Tibial artery (tissue), 4 donors: Measurements from ENCODE around the gene TINAGL1.
"Not testable (repeated sequence)": the region's sequence is repeated elsewhere in the genome, so short reads cannot be mapped to it uniquely, and the experiment has no call there.

Experiments
- DNase-seq, 2 donors: peaks; one replicate each; pipeline ENCODE4 v3.0.0-alpha.2; 2019
- H3K27ac ChIP-seq, 2 donors: fragments of 200-600 bp; sonication (generic) in 1 of 2; 1 replicate in 1 of 2; 2 replicates in 1 of 2; pipeline ENCODE4 v1.5.1; 2018 to 2019; ENCODE audit warnings: mild to moderate bottlenecking in 1 of 2
- H3K27me3 ChIP-seq, 2 donors: fragments of 200-600 bp; sonication (generic) in 1 of 2; one replicate each; pipeline versions ENCODE4 v1.5.1 to v1.6.0; 2016 to 2019
- H3K36me3 ChIP-seq, 3 donors: fragments of 200-600 bp; sonication (generic) in 2 of 3; one replicate each; pipeline ENCODE4 v1.5.1; 2016 to 2019; ENCODE audit warnings: mild to moderate bottlenecking in 2 of 3
- H3K4me1 ChIP-seq, 4 donors: fragments of 200-600 bp; sonication (generic) in 2 of 4; 1 replicate in 3 of 4; 2 replicates in 1 of 4; pipeline ENCODE4 v1.5.1; 2016 to 2019
- H3K4me3 ChIP-seq, 2 donors: fragments of 200-600 bp; sonication (generic) in 1 of 2; 1 replicate in 1 of 2; 2 replicates in 1 of 2; pipeline ENCODE4 v1.5.1; 2018 to 2019; ENCODE audit warnings: mild to moderate bottlenecking in 2 of 2
- H3K9me3 ChIP-seq, 3 donors: fragments of 200-600 bp; sonication (generic) in 1 of 3; one replicate each; pipeline ENCODE4 v1.5.1; 2016 to 2019
- intact Hi-C: fragments of 100-400 bp; cut with DNase I; formaldehyde crosslinking; loops from one replicate; pipeline ENCODE4 v1.15.0; 2023; ENCODE audit warnings: low total_unique reads
- TF ChIP-seq, protein P1 (sequence below), 2 experiments: fragments of 200-600 bp in 1 of 2; fragments of 450-650 bp in 1 of 2; IDR thresholded peaks; one replicate each; pipeline ENCODE4 v1.5.1; 2017 to 2019; ENCODE audit warnings: antibody characterized with exemption in 2 of 2, mild to moderate bottlenecking in 1 of 2, moderate library complexity in 1 of 2

Gene TINAGL1

DNA sequence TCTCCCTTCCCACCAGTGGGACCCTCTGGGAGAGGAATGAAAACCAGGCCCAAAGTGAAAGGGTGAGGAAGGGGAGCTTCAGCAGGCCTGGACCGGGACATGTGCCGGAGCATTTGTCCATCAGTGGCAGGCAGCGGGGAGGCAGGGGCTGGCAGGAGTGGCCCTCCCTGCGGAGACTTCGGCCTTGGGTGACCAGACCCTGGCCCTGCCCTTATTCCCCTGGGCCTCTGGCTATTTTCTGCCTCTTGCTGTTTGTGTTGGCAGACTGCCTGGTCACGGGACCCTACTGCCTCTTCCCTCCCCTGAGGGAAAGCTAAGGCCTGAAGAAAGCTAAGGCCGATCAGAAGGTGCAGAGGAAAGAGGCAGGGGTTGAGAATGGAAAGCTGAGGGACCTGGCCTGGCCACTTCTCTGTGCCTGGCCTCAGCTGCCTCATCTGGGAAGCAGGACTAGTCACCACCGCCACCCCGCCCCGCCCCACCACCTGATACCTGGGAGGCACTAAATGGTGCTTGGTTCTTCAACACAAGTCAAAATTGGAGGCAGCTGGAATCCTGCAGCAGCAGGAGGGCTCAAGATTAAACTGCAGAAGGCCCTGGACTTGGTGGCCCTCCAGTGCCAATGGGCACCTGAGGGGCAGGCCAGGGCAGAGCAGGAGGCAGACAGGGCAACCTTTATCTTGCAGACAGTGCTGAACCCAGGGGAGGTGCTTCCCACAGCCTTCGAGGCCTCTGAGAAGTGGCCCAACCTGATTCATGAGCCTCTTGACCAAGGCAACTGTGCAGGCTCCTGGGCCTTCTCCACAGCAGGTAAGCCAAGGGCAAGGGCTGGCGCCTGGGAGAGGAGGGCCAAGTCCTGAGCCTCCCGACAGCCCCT, 7.9 kb downstream of the TINAGL1 start:
- peak overlapping the region; percentile 27 to 34 for H3K4me3 ChIP-seq
- DNase-seq: peak; percentile 87 to 98
- H3K36me3 ChIP-seq: peaks cover 34 to 50% (median 45%) of the 10 kb centered on the region in 3 donors

DNA sequence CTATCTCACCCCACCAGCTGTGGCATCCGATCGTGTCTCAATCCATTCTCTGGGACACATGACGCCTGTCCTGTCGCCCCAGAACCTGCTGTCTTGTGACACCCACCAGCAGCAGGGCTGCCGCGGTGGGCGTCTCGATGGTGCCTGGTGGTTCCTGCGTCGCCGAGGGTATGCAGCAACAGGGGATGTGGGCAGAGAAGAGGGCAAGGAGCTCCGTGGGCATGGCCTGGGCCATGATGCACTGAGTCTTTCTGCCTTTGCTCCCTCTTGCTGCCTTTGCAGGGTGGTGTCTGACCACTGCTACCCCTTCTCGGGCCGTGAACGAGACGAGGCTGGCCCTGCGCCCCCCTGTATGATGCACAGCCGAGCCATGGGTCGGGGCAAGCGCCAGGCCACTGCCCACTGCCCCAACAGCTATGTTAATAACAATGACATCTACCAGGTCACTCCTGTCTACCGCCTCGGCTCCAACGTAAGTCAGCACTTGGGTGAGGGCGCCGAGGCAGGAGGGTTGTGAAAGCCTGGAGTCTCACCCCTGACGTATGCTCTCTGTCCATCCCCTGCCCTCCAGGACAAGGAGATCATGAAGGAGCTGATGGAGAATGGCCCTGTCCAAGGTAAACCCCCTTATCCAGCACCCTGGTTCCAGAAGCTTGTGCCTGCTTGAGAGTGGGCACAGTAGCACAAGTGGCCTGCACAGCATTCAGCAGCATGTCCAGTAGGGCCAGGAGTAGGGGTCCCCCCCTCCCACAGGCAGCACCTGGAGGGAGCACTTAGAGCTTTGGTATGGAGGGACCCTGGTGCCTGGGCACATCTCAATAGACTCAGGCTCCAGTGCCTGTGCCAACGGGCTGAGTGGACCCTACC, 8.8 kb downstream of the TINAGL1 start:
- intact Hi-C loops: no loop called here
- TF ChIP-seq, protein P1, sequence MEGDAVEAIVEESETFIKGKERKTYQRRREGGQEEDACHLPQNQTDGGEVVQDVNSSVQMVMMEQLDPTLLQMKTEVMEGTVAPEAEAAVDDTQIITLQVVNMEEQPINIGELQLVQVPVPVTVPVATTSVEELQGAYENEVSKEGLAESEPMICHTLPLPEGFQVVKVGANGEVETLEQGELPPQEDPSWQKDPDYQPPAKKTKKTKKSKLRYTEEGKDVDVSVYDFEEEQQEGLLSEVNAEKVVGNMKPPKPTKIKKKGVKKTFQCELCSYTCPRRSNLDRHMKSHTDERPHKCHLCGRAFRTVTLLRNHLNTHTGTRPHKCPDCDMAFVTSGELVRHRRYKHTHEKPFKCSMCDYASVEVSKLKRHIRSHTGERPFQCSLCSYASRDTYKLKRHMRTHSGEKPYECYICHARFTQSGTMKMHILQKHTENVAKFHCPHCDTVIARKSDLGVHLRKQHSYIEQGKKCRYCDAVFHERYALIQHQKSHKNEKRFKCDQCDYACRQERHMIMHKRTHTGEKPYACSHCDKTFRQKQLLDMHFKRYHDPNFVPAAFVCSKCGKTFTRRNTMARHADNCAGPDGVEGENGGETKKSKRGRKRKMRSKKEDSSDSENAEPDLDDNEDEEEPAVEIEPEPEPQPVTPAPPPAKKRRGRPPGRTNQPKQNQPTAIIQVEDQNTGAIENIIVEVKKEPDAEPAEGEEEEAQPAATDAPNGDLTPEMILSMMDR (IDR thresholded peaks at IDR 0.05): no peak
- peak in 1 of 2 donors; percentile 67 for DNase-seq
- H3K27ac ChIP-seq: peak overlapping the region; percentile 87 to 91
- no peaks in the 10 kb centered on the region for H3K27me3 ChIP-seq
- peaks cover 30 to 50% (median 45%) of the 10 kb centered on the region in 3 donors for H3K36me3 ChIP-seq
- H3K9me3 ChIP-seq: no peaks in the 10 kb centered on the region
- H3K4me3 ChIP-seq: peak overlapping the region; percentile 27 to 34
- peaks cover 0 to 98% (median 90%) of the 10 kb centered on the region in 4 donors for H3K4me1 ChIP-seq

More for the DNA sequence above, 7.9 kb downstream of the TINAGL1 start:
- peaks cover 0 to 99% (median 91%) of the 10 kb centered on the region in 4 donors for H3K4me1 ChIP-seq
- TF ChIP-seq, protein P1 (IDR thresholded peaks at IDR 0.05): no peak
- H3K9me3 ChIP-seq: no peaks in the 10 kb centered on the region
- H3K27me3 ChIP-seq: no peaks in the 10 kb centered on the region
- H3K27ac ChIP-seq: peak overlapping the region; percentile 87 to 91
- intact Hi-C loops: no loop called here

DNA sequence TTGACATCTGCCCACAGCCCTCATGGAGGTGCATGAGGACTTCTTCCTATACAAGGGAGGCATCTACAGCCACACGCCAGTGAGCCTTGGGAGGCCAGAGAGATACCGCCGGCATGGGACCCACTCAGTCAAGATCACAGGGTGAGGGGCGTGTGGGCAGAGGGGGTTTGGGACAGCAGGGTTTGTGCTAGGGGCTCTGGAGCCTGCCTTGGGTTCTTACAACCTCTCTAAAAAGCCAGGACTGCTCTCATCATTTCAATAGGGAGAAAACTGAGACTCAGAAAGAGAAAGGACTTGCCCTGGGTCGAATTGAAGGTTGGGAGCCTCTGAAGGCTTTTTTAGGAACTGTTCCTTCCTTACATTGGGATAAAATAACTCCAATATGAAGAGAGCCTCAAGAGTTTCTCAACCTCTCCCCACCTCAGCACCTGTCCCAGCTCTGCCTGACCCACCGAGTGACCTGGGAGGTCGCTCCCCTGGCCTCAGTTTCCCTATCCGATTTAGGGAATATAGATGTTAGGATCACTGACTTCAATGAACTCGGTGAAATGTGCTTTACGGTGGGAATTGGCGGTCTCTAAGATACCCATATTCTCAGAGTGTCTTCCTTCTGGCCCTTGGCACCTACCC, 9.5 kb downstream of the TINAGL1 start:
- H3K4me3 ChIP-seq: peak overlapping the region; percentile 27 to 34
- no peaks in the 10 kb centered on the region for H3K9me3 ChIP-seq
- H3K4me1 ChIP-seq: peaks cover 0 to 97% (median 87%) of the 10 kb centered on the region in 4 donors
- peaks cover 30 to 50% (median 45%) of the 10 kb centered on the region in 3 donors for H3K36me3 ChIP-seq
- H3K27ac ChIP-seq: peak overlapping the region; percentile 87 to 91
- no peaks in the 10 kb centered on the region for H3K27me3 ChIP-seq
- TF ChIP-seq, protein P1 (IDR thresholded peaks at IDR 0.05): no peak
- intact Hi-C loops: no loop called here
- no peak for DNase-seq

DNA sequence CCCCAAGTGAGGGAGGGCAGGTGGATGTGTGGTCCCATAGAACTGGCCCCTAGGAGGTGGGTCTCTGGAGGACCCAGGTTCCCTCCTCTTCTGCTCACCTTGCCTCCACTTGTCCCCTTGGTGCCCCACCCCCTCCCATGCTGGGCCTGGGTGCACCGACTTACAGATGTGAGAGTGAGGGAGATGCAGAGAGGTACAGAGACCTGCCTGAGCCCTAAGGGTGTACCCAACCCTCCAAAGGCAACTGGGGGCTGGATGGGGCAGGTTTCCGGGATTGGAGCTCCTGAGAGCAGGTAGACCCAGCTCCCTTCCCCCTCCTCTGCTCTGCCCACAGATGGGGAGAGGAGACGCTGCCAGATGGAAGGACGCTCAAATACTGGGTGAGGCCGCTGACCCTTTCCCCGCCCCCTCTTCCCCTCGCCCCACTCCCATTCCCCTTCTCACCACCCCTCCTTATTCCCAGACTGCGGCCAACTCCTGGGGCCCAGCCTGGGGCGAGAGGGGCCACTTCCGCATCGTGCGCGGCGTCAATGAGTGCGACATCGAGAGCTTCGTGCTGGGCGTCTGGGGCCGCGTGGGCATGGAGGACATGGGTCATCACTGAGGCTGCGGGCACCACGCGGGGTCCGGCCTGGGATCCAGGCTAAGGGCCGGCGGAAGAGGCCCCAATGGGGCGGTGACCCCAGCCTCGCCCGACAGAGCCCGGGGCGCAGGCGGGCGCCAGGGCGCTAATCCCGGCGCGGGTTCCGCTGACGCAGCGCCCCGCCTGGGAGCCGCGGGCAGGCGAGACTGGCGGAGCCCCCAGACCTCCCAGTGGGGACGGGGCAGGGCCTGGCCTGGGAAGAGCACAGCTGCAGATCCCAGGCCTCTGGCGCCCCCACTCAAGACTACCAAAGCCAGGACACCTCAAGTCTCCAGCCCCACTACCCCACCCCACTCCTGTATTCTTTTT, 10.3 kb downstream of the TINAGL1 start:
- Histone ChIP-seq H3K27me3 (no peaks in the 10 kb centered on the region), H3K27ac (peak overlapping the region; percentile 87 to 91), H3K36me3 (peaks cover 30 to 50% (median 42%) of the 10 kb centered on the region in 3 donors), H3K4me3 (no peak overlapping the region), H3K4me1 (peaks cover 0 to 97% (median 83%) of the 10 kb centered on the region in 4 donors), H3K9me3 (no peaks in the 10 kb centered on the region)
- intact Hi-C loops: no loop called here
- TF ChIP-seq, protein P1 (IDR thresholded peaks at IDR 0.05): no peak
- peak in 1 of 2 donors; percentile 72 for DNase-seq

DNA sequence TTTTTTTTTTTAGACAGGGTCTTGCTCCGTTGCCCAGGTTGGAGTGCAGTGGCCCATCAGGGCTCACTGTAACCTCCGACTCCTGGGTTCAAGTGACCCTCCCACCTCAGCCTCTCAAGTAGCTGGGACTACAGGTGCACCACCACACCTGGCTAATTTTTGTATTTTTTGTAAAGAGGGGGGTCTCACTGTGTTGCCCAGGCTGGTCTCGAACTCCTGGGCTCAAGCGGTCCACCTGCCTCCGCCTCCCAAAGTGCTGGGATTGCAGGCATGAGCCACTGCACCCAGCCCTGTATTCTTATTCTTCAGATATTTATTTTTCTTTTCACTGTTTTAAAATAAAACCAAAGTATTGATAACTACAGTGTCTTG, 11.0 kb downstream of the TINAGL1 start:
- peak overlapping the region in 1 of 2 donors; percentile 3 for H3K4me3 ChIP-seq
- peak overlapping the region; percentile 87 to 91 for H3K27ac ChIP-seq
- H3K4me1 ChIP-seq: peaks cover 0 to 97% (median 83%) of the 10 kb centered on the region in 4 donors
- intact Hi-C loops, H3K27me3 ChIP-seq, H3K9me3 ChIP-seq, DNase-seq: not testable (repeated sequence)
- H3K36me3 ChIP-seq: peaks cover 30 to 49% (median 38%) of the 10 kb centered on the region in 3 donors
